OCI-M1 (cell line): Measurements from ENCODE around the gene DNAH1.
"Not testable (repeated sequence)": the region's sequence is repeated elsewhere in the genome, so short reads cannot be mapped to it uniquely, and the experiment has no call there.

Experiments
- DNase-seq: peaks from one replicate; lab custom pipeline; 2025; lab: John Stamatoyannopoulos, UW

Gene DNAH1

GRCh38 chr3:52338131-52338530 is 22.0 kb downstream of the DNAH1 start:
- not testable (repeated sequence) for DNase-seq

GRCh38 chr3:52339612-52340011 is 23.5 kb downstream of the DNAH1 start:
- DNase-seq = peak; percentile 84

- DNase-seq = no peak
Measured at GRCh38 chr3:52341123-52341522, 25.0 kb downstream of the DNAH1 start.

DNA sequence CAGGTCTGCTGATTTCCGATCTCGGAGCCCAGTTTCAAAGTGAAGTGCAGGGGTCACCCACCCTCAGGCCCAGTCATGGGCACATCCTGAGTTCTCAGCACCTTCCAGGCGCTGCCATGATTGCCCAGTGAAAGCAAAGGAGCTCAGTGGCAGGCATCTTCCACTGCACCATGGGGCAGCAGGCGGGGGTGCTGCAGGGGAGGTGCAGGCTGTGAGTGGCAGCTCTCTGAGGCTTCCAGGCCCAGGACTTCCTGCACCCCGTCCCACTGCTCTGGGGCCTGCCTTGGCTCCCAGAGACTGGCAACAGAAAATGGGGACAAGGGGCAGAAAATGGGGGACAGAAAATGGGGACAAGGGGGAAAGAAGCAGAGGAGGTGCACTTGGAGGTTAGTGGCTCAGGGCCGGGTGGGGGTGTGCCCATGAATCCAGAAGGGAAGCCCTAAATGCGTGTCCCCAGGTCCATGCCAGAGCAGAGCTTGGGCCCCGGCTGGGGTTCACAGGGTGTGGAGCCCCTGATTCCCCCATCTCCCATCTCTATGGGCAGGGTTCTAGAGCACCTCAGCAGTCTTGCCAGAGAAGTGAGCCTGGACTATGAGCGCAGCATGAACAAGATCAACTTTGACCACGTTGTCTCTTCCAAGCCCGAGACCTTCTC is 28.0 kb downstream of the DNAH1 start:
- DNase-seq = no peak

DNA sequence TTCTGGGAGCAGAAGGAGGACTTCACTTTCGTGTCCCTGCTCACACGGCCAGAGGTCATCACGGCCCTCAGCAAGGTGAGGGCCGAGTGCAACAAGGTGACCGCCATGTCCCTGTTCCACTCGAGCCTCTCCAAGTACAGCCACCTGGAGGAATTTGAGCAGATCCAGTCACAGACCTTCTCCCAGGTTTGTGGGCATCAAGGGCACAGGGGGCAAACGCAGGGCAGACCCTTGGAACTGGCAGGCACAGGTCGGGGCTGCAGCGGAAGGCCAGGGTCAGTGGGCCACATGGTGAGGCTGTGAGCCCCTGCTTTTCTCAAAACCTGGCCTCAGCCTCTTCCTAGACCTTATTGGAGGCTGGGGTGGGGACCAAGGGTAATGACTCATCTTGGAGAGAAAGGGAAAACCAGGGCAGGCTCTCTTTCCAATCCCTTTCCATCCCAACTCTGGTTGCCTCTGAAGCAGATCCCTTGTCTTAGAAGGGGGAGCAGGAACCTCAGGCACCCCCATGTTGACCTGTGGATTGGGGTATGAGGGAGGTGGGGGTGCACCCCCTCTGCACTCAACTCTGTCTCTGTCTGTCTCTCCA is 29.5 kb downstream of the DNAH1 start:
- no peak for DNase-seq

DNA sequence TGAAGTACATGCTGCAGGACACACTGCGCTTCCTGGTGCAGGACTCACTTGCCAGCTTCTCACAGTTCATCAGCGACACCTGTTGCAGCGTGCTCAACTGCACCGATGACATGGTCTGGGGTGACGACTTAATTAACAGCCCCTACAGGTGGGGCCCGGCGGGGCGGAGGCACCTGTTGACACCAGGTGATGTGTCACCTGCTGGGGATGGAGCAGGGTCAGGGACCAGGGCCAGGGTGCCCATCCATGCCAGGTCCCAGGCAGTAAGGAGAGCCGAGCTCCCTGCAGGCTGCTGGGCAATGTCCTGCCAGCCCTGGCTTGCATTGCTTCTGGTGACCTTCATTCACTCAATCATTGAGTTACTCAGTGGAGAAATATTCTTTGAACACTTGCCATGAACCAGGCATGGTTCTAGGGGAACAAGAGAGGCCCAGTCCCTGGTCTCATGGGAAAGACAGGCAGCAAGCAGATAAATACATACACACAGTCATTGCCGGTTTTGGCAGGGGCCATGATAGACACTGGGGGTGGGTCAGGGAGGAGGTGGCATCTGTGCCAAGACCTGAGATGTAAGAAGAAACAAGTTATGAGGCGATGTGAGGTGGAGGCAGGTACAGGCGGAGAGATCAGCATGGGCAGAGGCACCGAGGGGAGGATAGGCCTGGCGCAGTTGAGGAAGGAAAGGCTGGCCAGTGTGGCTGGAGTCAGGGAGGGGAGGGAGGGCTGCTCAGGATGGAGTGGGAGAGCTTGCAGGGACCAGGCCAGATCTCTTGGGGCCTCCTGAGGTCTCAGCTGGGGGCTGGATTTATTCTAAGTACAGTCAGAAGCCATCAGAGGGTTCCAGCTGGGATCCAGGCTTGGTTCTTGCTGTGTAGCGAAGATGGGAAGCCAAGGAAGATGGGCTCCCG is 30.8 kb downstream of the DNAH1 start:
- DNase-seq = no peak

- DNase-seq = no peak
Measured at GRCh38 chr3:52347716-52348635, 31.9 kb downstream of the DNAH1 start.

DNA sequence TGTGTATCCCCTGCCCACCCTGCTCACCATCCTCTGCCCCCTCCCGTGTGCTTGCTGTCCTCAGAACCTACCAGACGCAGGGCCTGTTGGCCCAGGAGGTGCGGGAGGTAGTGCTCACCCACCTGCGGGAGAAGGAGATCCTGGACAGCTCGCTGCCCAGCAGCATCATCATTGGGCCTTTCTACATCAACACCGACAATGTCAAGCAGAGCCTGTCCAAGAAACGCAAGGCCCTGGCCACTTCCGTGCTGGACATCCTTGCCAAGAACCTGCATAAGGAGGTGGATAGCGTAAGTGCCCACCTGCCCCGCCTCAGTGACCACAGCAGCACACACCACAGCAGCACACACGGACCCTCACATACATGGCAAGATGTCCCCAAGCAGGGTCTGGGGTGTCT is 33.0 kb downstream of the DNAH1 start:
- DNase-seq = no peak

- no peak for DNase-seq
Measured at GRCh38 chr3:52349611-52350395, 33.7 kb downstream of the DNAH1 start.

DNA sequence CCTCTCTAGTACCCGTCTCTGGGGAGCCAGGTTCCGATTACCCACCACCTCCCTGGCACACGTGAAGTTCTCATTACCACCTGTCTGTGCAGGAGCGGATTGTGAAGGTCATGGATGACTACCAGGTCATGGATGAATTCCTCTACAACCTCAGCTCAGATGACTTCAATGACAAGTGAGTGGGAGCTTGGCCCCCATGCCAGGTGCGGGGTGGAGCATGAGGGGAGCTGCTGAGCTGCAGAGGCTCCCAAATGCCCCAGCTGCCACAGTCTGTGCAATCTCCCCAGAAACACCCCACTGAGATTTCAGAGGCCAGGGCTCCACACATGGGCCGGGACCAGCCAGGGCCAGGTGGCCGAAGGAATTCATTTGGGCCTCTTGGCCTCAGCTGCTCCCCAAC is 34.3 kb downstream of the DNAH1 start:
- DNase-seq = no peak

- DNase-seq = no peak
Measured at GRCh38 chr3:52350981-52351761, 35.1 kb downstream of the DNAH1 start.

DNA sequence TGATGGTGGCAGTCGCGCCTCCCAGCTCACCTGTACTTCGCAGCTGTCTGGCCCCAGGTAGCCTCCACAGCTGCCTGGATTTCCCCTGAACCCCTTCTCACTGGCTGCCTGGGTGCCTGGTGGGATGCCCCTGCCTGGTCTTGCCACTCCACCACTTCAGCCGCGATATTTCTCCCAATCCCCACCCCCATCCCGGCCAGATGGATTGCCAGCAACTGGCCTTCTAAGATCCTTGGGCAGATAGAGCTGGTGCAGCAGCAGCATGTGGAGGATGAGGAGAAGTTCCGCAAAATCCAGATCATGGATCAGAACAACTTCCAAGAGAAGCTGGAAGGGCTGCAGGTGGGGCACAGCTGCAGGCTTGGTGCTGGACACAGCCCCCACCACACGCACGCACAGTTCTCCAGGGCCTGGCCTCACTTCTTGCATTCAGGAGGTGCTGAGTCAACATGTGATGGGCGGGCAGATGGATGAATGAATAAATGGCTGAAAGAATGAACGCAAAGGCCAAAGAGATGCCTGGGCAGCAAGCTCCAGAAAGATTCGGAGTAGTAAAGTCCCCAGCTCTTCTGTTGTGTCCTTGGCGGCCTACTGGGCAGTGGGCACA is 35.7 kb downstream of the DNAH1 start:
- no peak for DNase-seq

DNA sequence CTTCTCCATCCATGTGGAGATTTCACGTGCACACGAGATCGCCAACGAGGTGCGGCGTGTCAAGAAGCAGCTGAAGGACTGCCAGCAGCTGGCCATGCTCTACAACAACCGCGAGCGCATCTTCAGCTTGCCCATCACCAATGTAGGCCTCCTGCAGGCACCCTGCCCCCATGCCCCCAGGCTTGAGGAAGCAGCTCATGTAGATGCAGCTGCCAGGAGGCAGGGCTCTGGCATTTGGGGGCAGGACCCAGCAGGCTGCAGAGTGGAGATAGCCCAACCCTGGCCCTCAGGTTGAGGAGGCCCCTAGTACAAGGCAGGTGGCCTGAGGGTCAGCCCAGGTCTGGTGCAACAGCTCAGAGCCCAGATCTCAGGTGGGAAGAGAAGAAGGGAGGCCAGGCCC is 36.4 kb downstream of the DNAH1 start:
- no peak for DNase-seq

DNA sequence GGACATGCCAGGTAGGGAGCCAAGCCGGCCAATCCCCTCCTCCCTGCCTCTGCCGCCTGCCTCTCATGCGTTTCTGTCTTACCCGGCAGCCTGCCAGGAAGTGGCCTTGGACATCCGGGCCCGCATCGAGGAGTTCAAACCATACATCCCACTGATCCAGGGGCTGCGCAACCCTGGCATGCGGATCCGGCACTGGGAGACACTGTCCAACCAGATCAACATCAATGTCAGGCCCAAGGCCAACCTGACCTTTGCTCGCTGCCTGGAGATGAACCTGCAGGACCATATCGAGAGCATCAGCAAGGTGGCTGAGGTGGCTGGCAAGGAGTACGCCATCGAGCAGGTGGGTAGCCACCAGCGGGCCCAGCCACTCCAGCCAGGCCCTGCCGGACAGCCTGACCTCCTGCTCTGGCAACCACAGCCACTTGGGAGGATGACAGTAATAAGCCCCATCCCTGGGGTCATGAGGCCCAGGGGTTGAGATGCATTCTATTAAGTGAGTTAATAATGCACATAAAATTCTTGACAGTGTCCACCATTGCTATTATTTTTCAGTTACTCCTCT is 37.3 kb downstream of the DNAH1 start:
- no peak for DNase-seq

DNA sequence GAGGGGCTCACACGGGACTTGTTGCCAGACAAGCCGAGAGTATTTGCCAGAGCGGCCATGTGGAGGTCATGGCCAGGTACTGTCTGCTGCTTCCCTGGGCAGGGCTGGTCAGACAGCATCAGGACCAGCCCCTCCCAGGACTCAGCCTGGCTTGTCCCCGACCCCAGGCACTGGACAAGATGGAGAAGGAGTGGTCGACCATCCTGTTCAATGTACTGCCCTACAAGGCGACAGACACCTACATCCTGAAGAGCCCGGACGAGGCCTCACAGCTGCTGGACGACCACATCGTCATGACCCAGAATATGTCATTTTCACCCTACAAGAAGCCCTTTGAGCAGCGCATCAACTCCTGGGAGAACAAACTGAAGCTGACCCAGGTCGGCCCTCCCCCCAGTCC is 38.6 kb downstream of the DNAH1 start:
- no peak for DNase-seq

GRCh38 chr3:52355526-52355925 is 39.4 kb downstream of the DNAH1 start:
- DNase-seq = no peak

DNA sequence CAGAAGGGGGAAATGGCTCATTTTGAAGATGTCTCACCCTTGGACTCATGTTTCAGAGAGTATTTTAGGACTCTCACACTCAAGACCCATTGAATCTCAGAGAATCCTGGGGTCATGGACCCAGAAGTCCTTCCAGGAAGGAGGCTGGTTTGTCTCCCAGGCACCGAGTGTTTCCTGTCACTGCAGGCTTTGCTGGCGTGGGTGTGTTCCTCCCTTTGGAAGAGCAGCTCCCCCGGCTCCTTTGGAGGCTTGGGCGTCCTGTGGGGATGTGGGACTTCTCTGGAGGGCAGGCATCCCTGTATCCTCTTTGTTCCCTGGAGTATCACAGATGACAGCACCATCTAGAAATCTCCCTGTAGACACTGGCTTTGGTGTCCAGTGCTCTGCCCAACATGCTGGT is 40.0 kb downstream of the DNAH1 start:
- DNase-seq = no peak

DNA sequence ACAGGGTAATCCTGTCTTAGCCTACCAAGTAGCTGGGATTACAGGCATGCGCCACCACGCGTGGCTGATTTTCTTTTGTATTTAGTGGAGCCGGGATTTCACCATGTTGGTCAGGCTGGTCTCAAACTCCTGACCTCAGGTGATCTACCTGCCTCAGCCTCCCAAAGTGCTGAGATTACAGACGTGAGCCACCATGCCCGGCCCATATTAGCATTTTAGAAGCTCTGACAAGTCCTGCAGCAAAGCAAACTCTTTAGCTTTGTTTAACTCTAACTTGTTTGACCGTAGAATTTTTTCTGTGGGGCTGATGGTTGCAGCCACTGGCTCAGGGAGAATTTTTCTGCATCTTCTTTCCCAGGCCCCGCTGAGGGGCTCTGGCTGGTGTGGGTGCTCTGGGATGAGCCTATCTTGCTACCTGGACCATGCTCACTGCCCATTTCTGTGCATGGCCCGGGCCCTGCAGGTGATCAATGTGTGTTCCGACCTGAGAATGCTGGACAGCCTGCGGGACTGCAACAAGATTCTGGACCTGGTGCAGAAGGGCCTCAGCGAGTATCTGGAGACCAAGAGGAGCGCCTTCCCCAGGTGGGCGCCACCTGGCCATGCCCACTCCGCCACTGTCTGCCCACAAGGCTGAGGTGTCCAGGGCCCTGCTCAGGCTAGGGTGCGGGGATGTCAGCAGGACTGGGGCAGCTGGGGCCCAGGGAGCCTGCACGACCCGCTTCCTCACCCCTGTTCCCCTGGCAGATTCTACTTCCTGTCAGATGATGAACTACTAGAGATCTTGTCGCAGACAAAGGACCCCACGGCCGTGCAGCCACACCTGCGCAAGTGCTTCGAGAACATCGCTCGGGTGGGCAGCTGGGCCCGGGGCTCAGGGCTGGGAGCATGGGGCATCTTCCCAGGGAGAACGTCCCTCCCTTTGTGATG is 41.3 kb downstream of the DNAH1 start:
- DNase-seq = no peak
